ENCODE measurements around the gene UCHL5. TPM values are rescaled to one million over a fixed set of nuclear protein-coding genes. Genes with fewer than 3 reads are reported as not detected.

Gene UCHL5
- polyA plus RNA-seq, 1 experiment: 9.4 TPM

DNA sequence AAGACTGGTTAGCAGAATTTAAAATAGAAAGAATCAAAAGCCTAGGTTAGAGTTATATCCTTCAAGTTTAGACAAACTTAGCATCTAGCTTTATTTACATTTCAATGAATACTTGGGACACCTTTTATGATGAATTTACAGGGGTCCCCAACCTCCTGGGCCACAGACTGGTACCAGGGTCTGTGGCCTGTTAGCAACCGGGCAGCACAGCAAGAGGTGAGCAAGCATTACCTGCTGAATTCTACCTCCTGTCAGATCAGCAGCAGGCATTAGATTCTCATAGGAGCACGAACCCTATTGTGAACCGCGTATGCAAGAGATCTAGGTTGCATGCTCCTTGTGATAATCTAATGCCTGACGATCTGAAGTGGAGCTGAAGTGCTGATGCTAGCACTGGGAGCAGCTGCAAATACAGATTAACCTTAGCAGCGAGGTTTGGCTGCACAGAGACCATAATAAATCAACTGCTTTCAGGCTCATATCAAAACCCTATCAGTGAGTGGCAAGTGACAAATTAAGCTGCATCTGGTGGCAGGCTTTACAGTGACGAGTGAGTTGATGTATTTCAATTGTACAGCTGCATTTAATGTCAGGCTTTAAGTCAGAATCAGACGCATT, 82.0 kb downstream of the UCHL5 start:
- DNase-seq (ENCODE audit: low read depth): no peak
- CTCF ChIA-PET: interaction anchor here (0.7 kb wide), 1 partner anchor 18 kb away, joined by 3 read pairs; no protein-coding TSS in a partner anchor
- Histone ChIP-seq H3K27me3 (ENCODE audit: control insufficient read depth, insufficient read depth, low read length) (no peaks in the 10 kb centered on the region), H3K36me3 (ENCODE audit: control insufficient read depth, insufficient read depth, low read length) (no peaks in the 10 kb centered on the region), H3K4me3 (ENCODE audit: low read depth, low read length) (no peak overlapping the region)
- no peak for TF ChIP-seq CTCF (IDR thresholded peaks at IDR 0.05; ENCODE audit: insufficient read depth, low read depth, low read length)
- POLR2A ChIA-PET: no interaction called here

- no peaks in the 10 kb centered on the region for H3K27me3 ChIP-seq (ENCODE audit: control insufficient read depth, insufficient read depth, low read length)
- no peak overlapping the region for H3K4me3 ChIP-seq (ENCODE audit: low read depth, low read length)
- H3K36me3 ChIP-seq (ENCODE audit: control insufficient read depth, insufficient read depth, low read length): no peaks in the 10 kb centered on the region
- ChIA-PET POLR2A (no interaction called here), CTCF (no interaction called here)
- DNase-seq (ENCODE audit: low read depth): no peak
- no peak for TF ChIP-seq CTCF (IDR thresholded peaks at IDR 0.05; ENCODE audit: insufficient read depth, low read depth, low read length)
These were observed 82.6 kb downstream of the UCHL5 start for GRCh38 chr1:192976576-192976975.

GRCh38 chr1:192974701-192975100, 84.5 kb downstream of the UCHL5 start:
- POLR2A ChIA-PET: interaction anchor here (0.7 kb wide), 1 partner anchor 65 kb away, joined by 9 read pairs; no protein-coding TSS in a partner anchor
- no peak for TF ChIP-seq CTCF (IDR thresholded peaks at IDR 0.05; ENCODE audit: insufficient read depth, low read depth, low read length)
- CTCF ChIA-PET: no interaction called here
- Histone ChIP-seq H3K36me3 (ENCODE audit: control insufficient read depth, insufficient read depth, low read length) (no peaks in the 10 kb centered on the region), H3K4me3 (ENCODE audit: low read depth, low read length) (no peak overlapping the region), H3K27me3 (ENCODE audit: control insufficient read depth, insufficient read depth, low read length) (no peaks in the 10 kb centered on the region)
- DNase-seq (ENCODE audit: low read depth): peak; percentile 20

DNA sequence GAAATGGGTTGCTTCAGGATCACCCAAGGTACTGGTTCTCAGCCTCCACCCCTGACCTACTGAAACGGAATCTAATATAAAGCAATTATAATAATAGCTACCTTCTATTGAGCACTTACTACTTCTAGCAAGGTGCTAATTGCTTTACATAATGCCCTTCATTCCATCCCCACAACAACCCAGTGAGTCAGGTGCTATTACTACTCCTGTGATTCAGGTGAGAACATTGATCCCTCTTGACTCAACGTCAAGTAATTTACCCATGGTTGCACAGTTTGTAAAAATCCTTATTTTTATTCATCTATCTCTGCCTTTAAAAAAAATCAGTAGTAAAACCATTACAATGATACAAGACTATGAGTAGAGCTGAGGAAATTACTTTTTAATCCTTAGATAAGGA, 85.2 kb downstream of the UCHL5 start:
- H3K4me3 ChIP-seq (ENCODE audit: low read depth, low read length): no peak overlapping the region
- DNase-seq (ENCODE audit: low read depth): no peak
- no peaks in the 10 kb centered on the region for H3K27me3 ChIP-seq (ENCODE audit: control insufficient read depth, insufficient read depth, low read length)
- no peak for TF ChIP-seq CTCF (IDR thresholded peaks at IDR 0.05; ENCODE audit: insufficient read depth, low read depth, low read length)
- ChIA-PET POLR2A (interaction anchor here (0.7 kb wide), 1 partner anchor 66 kb away, joined by 9 read pairs; no protein-coding TSS in a partner anchor), CTCF (no interaction called here)
- no peaks in the 10 kb centered on the region for H3K36me3 ChIP-seq (ENCODE audit: control insufficient read depth, insufficient read depth, low read length)

DNA sequence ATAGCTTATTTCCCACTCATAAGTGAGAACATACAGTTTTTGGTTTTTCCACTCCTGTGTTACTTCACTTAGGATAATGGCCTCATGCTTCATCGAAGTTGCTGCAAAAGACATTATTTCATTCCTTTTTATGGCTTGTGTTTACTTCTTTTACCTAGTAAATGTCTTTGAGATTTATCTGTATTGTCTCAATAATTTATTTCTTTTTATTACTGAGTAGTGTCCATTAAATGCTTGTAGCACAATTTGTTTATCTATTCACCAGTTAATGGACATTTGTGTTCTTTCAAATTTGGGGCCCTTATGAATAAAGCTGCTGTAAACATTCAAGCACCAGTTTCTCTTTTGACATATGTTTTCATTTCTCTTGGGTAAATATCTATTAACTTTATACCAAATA, 86.0 kb downstream of the UCHL5 start:
- Histone ChIP-seq H3K36me3 (ENCODE audit: control insufficient read depth, insufficient read depth, low read length) (no peaks in the 10 kb centered on the region), H3K4me3 (ENCODE audit: low read depth, low read length) (no peak overlapping the region), H3K27me3 (ENCODE audit: control insufficient read depth, insufficient read depth, low read length) (no peaks in the 10 kb centered on the region)
- ChIA-PET POLR2A (no interaction called here), CTCF (interaction anchor here (0.6 kb wide), 1 partner anchor 16 kb away, joined by 3 read pairs; no protein-coding TSS in a partner anchor)
- DNase-seq (ENCODE audit: low read depth): peak; percentile 19
- no peak for TF ChIP-seq CTCF (IDR thresholded peaks at IDR 0.05; ENCODE audit: insufficient read depth, low read depth, low read length)

All from BJ (cell line).